Measurements from ENCODE around the gene PSKH1.
"Not testable (repeated sequence)": the region's sequence is repeated elsewhere in the genome, so short reads cannot be mapped to it uniquely, and the experiment has no call there.

The PSKH1 gene

DNA sequence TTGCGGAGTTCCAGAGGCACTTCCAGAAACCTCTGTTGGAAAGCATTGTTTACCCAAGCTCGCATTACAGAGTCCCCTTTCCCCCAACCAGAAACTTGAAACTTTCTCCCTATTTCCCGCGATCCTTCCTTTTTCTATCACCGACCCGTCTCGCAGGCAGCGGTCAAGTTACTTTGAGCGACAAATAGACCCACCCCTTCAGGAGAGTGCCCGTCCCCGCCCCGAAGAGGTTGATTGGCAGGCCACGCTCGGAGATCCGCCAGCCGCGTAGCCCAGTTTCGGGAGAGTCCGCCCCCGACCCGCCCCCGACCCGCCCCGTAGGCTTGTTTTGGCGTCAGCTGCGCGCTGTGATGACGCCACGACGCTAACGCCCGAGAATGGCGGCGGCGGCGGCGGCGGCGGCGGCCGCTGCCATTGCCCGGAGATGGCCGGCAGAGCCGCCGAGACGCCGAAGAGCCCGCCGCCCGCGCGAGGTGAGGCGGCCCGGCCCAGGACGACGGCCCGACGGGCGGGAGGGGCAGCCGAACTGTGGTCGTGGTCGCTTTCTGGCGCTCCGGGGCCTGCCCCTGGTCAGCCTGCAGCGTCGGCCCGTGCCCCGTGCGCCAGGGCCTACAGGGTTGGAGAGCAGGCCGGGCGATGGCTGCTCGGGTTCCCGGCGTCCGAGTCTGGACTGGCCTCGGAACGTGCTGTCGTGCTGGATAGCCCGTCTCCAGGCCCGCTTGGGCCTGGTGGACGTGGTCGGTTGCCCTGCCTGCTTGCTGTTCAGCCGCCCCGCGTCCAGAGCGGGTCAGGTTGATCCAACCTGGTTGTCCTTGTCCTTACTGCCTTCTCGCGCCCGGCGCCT lies at the start of gene PSKH1:
TSS of gene PSKH1 (plus strand) at position 356 of the 844 bp plus-strand sequence. CDS start 15,496 bp downstream, outside the sequence.
- DNase-seq (ENCODE audit: low spot score): peak; percentile 94

- DNase-seq (ENCODE audit: low spot score): no peak
Observed at GRCh38 chr16:67843343-67843765, 49.7 kb upstream of the PSKH1 start.

GRCh38 chr16:67844497-67844896 lies 48.6 kb upstream of the PSKH1 start:
- no peak for DNase-seq (ENCODE audit: low spot score)

DNA sequence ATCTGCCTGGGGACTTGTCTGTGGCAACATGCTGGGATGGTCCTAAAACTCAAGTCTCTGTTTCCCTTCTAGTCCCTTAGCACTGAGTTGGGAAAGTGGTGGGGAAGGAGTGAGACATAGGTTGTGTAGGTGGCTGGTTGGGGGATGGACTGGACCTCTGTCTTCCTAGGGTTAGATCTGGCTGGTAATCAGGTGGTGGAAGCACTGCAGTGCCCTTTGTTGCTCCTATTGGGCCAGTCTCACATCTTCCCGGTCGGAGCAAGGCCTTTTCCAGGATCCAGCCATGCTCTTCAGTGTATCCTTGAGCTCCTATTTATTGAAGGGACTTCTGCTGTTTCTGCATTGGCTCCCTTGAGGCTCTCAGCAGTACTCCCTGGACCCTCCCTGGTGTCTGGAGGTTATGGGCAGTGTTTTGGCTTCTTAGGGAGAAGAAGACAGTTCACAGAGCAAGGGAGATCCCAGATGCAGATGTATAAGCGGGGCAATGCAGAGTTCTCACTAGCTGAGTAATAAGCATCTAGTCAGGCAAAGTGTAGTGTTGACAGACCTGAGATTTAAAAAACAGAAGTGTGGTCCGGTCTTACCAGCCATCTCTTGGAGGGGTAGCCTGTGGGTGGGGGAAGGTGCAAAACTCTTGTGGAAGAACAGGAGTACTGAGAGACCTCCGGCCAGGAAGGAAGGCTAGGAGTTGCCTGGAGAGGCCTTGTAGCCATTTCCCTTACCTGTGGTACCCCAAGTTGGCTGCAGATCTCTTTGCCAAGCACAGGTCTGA lies 47.6 kb upstream of the PSKH1 start:
- no peak for DNase-seq (ENCODE audit: low spot score)

DNA sequence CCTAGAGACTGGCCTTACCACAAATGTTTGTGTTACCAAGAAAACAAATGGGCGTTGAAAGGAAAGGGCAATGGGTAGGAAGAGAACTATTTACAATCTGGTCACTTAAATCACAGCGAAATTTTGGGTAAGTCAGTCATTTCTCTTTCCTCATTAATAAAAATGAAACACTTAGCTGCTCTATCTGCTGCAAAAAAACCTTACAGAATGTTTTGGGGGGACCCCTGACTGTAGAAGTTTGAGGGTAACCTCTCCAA lies 47.1 kb upstream of the PSKH1 start:
- DNase-seq (ENCODE audit: low spot score): no peak

DNA sequence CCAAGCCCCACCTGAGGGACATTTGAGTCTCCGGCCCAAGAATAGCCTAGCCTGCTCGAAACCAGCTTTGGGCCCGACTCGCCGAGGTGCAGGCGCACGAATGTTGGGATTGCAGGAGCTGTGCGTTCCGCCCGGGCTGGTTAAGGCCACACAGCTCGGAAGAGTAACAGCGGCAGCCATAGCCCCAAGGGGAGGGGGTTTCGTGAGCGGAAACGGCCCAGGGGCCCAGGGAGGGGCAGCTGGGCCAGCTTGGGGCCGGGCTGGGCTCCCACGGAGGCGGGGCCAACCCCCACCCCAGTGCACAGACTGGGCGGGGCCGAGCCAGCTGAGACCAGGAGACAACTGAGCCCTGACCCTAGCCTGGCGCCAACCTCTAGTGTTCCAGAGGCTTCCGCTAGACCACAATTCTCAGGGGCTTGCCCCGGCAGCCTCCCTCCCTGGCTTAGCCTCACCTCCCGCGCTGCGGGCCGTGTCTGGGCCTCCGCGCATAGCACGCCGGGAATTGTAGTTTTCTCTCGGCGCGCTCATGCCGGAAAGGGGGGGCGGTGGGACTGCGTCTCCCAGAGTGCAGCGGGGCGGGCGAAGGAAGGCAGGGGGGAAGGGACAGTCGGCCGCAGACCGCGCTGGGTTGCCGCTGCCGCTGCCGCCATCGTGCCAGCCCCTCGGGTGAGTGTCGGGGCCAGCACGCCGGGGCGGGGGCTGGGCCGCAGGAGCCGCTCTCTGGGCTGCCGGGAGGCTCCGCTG lies 46.6 kb upstream of the PSKH1 start, which contains the start of gene NUTF2:
TSS of gene NUTF2 (plus strand) at position 614 of the 744 bp plus-strand sequence. CDS start 18,198 bp downstream, outside the sequence.
- peak; percentile 92 for DNase-seq (ENCODE audit: low spot score)

DNA sequence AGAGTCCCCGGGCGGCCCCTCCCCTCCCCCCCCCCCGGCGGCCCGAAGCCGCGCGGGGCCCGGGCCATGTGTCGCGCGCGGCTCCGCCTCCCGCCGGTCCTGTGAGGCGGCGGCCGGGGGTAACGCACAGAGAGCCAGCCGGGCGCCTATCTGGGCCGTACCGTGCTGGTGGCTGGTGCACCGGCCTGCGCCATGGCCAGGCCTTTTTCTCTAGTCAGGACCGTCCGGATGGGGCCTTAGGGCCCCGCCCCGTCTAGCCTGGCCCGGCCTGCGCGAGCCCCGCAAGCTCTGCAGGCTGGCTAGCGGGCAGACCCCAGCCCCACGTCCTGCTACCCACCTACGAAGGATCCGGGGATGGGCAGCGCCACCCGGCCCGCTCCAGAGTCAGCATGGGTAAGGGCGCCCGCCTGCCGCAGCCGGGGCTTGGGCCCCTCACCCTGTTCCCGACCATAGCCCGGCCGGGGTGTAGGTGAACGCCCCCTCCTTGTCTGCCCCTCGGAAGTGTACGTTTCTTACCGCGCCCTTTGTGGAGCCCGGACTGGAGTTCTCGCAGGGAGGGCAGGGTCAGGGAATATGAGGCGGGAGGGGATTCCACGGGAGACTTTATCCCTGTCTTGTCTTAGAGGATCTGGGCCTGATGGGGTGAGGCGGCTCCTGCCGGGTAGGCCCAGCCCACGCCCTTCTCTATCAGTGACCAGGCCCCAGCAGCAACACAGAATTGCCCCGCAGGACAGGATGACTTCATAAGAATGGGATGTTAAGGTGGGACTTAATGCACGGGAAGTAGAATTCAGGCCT lies 45.8 kb upstream of the PSKH1 start, which contains the start of gene CENPT:
TSS of gene CENPT (minus strand) at position 630 of the 798 bp plus-strand sequence. CDS start 13,834 bp downstream, outside the sequence.
- DNase-seq (ENCODE audit: low spot score): no peak

GRCh38 chr16:67848118-67848517 lies 44.9 kb upstream of the PSKH1 start:
- no peak for DNase-seq (ENCODE audit: low spot score)

DNA sequence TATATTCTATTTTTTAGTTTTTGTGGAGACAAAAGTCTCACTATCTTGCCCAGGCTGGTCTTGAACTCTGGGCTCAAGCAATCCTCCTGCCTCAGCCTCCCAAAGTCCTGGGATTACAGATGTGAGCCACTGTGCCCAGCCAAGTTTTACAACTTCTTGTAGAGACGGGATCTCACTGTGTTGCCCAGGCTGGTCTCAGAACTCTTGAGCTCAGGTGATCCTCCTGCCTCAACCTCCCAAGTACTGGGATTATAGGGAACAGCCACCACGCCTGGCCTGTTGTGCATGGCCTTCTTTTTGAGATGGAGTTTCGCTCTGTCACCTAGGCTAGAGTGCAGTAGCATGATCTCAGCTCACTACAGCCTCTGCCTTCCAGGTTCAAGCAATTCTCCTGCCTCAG lies 39.4 kb upstream of the PSKH1 start:
- DNase-seq (ENCODE audit: low spot score): no peak

- no peak for DNase-seq (ENCODE audit: low spot score)
Observed at GRCh38 chr16:67855789-67856188, 37.3 kb upstream of the PSKH1 start.

GRCh38 chr16:67856927-67857546 lies 36.0 kb upstream of the PSKH1 start:
- DNase-seq (ENCODE audit: low spot score): no peak

GRCh38 chr16:67857547-67858233 lies 35.4 kb upstream of the PSKH1 start:
- peak; percentile 21 for DNase-seq (ENCODE audit: low spot score)

- no peak for DNase-seq (ENCODE audit: low spot score)
Observed at GRCh38 chr16:67858500-67858899, 34.6 kb upstream of the PSKH1 start.

DNA sequence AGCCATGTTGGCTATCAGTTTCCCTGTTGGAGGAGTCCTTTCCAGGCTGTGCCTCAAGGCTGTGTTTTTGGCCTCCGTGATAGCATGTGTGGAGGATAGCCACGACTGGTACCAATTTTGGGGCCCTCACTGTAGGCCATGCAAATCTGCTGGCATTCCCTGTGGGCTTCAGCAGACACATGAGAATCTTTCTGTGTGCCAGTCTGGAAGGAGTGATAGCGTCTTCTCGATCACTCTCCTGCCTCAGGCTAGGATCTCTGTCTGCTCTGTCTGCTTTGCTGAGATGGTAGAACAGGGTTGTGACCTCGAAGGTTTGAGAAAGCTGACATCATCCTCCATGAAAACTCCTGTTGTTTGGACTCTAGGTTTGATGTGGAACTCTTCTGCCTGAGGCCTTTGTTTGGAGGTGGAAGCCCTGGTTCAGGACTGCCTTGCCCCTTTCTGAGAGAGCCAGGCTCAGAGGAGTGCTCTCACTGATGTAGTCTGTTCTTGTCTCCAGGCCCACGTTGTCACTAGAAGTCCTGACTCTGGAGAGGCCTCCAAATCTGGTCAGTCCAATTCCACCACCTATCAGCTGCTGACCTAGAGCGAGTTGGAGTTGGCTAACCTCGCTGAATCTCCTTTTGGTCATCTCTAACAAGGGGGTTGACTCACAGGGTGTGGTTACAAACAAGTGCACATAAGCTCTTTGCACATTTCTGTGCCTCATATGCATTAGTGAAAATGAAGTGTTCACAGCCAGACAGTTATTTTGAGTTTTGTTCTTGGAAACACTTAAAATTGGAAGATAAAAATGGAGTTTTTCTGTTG lies 32.3 kb upstream of the PSKH1 start:
- no peak for DNase-seq (ENCODE audit: low spot score)

GRCh38 chr16:67861877-67862276 lies 31.2 kb upstream of the PSKH1 start:
- DNase-seq (ENCODE audit: low spot score): no peak

DNA sequence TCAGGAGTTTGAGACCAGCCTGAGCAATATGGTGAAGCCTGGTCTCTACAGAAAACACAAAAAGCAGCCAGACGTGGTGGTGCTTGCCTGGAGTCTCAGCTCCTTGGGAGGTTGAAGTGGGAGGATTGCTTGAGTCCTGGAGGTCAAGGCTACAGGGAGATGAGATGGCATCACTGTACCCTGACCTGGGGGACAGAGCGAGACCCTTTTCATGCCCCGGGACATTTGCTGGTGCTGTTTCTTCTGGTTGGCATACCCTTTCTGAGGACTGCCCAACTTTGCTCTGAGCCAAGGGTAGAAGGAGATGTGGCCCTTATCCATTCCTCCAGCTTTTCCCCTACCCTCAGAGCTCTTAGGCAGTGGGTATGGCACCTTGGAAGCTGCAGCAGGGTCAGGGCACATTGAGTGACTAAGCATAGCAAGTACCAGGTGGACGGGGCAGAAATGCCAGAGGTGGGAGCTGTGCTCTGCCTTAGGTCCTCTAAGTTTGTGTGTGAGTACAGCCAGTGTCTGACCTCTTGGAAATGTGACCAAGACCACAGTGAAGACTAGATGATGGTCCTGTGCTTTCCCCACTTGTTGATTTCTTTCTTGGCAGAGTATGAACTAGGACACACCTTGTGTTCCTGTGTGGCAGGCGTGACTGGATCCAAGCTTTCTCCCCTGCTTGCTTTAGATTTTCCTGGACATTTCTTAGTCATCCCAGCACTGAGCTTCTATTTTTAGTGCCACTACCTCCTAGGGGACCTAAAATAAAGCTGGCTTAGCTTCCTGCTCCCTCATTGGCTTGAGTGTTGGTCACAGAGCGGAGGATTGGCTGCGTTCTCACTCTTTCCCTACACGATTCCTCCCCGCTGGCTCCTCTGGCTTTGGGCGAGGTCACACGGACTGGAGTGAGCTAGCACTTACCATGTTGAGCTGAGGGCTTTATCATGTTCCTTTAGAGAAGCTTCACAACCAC lies 30.2 kb upstream of the PSKH1 start:
- DNase-seq (ENCODE audit: low spot score): no peak

DNA sequence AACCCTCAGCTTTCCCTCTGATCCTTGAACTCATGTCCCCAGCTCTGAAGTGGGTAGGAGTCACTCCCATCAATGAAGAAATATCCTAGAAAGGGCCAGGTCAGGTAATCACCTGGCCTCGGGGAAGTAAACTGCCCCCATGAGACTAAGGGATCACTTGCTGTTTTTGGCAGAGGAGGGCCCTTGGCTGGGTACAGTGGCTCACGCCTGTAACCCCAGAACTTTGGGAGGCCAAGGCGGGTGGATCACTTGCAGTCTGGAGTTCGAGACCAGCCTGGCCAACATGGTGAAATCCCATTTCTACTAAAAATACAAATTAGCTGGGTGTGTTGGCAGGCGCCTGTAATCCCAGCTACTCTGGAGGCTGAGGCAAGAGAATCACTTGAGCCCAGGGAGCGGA lies 29.0 kb upstream of the PSKH1 start:
- not testable (repeated sequence) for DNase-seq (ENCODE audit: low spot score)

DNA sequence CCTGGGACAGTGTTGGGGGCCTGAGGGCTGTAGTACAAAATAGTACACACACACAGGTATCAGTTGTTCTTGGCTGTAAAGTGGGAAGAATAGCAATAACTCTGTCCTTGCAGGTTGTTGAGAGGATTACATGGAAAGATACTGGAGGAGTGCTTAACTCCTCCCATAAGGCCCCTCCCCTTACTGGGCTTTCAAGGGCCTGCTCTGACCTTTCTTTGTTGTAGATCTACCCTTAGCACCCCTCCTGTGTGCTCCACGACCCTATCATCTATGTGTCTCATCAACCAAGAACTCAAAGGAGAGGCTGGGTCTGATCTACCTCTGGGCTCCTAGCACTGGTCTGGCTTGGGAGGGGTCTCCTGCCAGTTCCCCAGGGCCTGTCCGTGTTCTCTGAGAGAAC lies 28.5 kb upstream of the PSKH1 start:
- no peak for DNase-seq (ENCODE audit: low spot score)

All from CD4-positive, alpha-beta T cell treated with Interleukin-6 at 100 ng/mL for 8 hours (primary cell).